ENCODE measurements around the gene LRTM1.

GRCh38 chr3:54962200-54962599 lies 34.3 kb upstream of the LRTM1 start:
- no peak for TF ChIP-seq CTCF (IDR thresholded peaks at IDR 0.05)
- no peak for TF ChIP-seq EP300 (IDR thresholded peaks at IDR 0.05)
- no peak for TF ChIP-seq POLR2AphosphoS5 (IDR thresholded peaks at IDR 0.05)
- no peak for TF ChIP-seq POLR2A (IDR thresholded peaks at IDR 0.05; ENCODE audit: low read depth)

All from esophagus muscularis mucosa (tissue), 4 donors.